Smooth muscle cell (in vitro differentiated cells): ENCODE results near the gene CCDC102A. TPM values are rescaled to one million over a fixed set of nuclear protein-coding genes. Genes with fewer than 3 reads are reported as not detected.
A peak's percentile ranks its signal among the peaks of the same experiment; 100 is the strongest.

Experiments used
- DNase-seq: peaks from one replicate; lab custom pipeline; 2025; ENCODE audit not compliant: unreplicated experiment; lab: John Stamatoyannopoulos, UW
- H2AFZ ChIP-seq: fragments of 200-600 bp; sonication (generic); 2 replicates; pipeline ENCODE4 v1.6.0; 2016; ENCODE audit warnings: antibody characterized with exemption, low read depth, mild to moderate bottlenecking
- H3F3A ChIP-seq: fragments of 200-600 bp; sonication (generic); 2 replicates; pipeline ENCODE4 v1.6.0; 2017; ENCODE audit warnings: antibody characterized with exemption, low read depth
- H3K27ac ChIP-seq: fragments of 200-600 bp; sonication (generic); 2 replicates; pipeline ENCODE4 v1.5.1; 2016; ENCODE audit warnings: low read depth, mild to moderate bottlenecking
- H3K27me3 ChIP-seq: fragments of 200-600 bp; sonication (generic); 2 replicates; pipeline ENCODE4 v1.6.1; 2016; ENCODE audit warnings: low read depth, mild to moderate bottlenecking
- H3K36me3 ChIP-seq: fragments of 200-600 bp; sonication (generic); 2 replicates; pipeline ENCODE4 v1.5.1; 2016; ENCODE audit warnings: low read depth
- H3K4me1 ChIP-seq: fragments of 200-600 bp; sonication (generic); 2 replicates; pipeline ENCODE4 v1.5.1; 2016; ENCODE audit warnings: low read depth
- H3K4me2 ChIP-seq: fragments of 200-600 bp; sonication (generic); 2 replicates; pipeline ENCODE4 v1.6.0; 2016; ENCODE audit warnings: mild to moderate bottlenecking
- H3K4me3 ChIP-seq: fragments of 200-600 bp; sonication (generic); 2 replicates; pipeline ENCODE4 v1.5.1; 2016; ENCODE audit warnings: mild to moderate bottlenecking
- H3K79me2 ChIP-seq: fragments of 200-600 bp; sonication (generic); 2 replicates; pipeline ENCODE4 v1.6.0; 2016; ENCODE audit warnings: low read depth, mild to moderate bottlenecking
- H3K9ac ChIP-seq: fragments of 200-600 bp; sonication (generic); 2 replicates; pipeline ENCODE4 v1.6.0; 2016; ENCODE audit warnings: low read depth
- H3K9me3 ChIP-seq: fragments of 200-600 bp; sonication (generic); replicated peaks from 2 replicates; pipeline ENCODE4 v1.5.1; 2016; ENCODE audit warnings: low read depth
- H4K20me1 ChIP-seq: fragments of 200-600 bp; sonication (generic); 2 replicates; pipeline ENCODE4 v1.6.0; 2016; ENCODE audit warnings: low read depth
- WGBS: methylation state at CpG from one replicate; pipeline ENCODE4 v1.1.7; 2016; ENCODE audit warnings: low lambda C conversion rate; 5-methylcytosine and 5-hydroxymethylcytosine counted together
- polyA plus RNA-seq: library from polyadenylated mRNA; unstranded; fragments of >200 nt; fragmentation: Nextera tagmentation; extraction: Ambion mirVana; gene quantifications from 2 replicates; pipeline ENCODE4 v1.2.1, GENCODE V29; 2016
- total RNA-seq: library from RNA; depleted of rRNA; stranded (reverse); fragments of >200 nt; gene quantifications from 2 replicates; pipeline ENCODE4 v1.2.3, GENCODE V29; 2014
- TF ChIP-seq, protein P1 (sequence below): fragments of 200-600 bp; sonication (generic); IDR thresholded peaks from 2 replicates; pipeline ENCODE4 v1.5.1; 2017; ENCODE audit warnings: borderline replicate concordance, mild to moderate bottlenecking, antibody characterized with exemption; ENCODE audit not compliant: insufficient read depth, poor library complexity, severe bottlenecking

The CCDC102A gene
- total and polyA plus RNA-seq, 2 experiments from 2014 or later = 10.8 to 25.3 TPM

GRCh38 chr16:57479205-57479975 is 57.0 kb downstream of the CCDC102A start:
- Histone ChIP-seq H3K27me3 (no peaks in the 10 kb centered on the region), H4K20me1 (peaks cover 72% of the 10 kb centered on the region), H3K4me2 (peak overlapping the region; percentile 83), H3K4me1 (peaks cover 30% of the 10 kb centered on the region), H3K9me3 (no peaks in the 10 kb centered on the region), H3K27ac (no peak overlapping the region), H3K9ac (no peak overlapping the region), H2AFZ (no peak overlapping the region), H3K36me3 (no peaks in the 10 kb centered on the region), H3F3A (peaks cover 14% of the 10 kb centered on the region), H3K79me2 (peaks cover 69% of the 10 kb centered on the region), H3K4me3 (peak overlapping the region; percentile 43)
- TF ChIP-seq, protein P1, sequence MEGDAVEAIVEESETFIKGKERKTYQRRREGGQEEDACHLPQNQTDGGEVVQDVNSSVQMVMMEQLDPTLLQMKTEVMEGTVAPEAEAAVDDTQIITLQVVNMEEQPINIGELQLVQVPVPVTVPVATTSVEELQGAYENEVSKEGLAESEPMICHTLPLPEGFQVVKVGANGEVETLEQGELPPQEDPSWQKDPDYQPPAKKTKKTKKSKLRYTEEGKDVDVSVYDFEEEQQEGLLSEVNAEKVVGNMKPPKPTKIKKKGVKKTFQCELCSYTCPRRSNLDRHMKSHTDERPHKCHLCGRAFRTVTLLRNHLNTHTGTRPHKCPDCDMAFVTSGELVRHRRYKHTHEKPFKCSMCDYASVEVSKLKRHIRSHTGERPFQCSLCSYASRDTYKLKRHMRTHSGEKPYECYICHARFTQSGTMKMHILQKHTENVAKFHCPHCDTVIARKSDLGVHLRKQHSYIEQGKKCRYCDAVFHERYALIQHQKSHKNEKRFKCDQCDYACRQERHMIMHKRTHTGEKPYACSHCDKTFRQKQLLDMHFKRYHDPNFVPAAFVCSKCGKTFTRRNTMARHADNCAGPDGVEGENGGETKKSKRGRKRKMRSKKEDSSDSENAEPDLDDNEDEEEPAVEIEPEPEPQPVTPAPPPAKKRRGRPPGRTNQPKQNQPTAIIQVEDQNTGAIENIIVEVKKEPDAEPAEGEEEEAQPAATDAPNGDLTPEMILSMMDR = no peak
- 31% methylated on average over 35 of the region's 36 CpGs for WGBS
- DNase-seq = no peak

DNA sequence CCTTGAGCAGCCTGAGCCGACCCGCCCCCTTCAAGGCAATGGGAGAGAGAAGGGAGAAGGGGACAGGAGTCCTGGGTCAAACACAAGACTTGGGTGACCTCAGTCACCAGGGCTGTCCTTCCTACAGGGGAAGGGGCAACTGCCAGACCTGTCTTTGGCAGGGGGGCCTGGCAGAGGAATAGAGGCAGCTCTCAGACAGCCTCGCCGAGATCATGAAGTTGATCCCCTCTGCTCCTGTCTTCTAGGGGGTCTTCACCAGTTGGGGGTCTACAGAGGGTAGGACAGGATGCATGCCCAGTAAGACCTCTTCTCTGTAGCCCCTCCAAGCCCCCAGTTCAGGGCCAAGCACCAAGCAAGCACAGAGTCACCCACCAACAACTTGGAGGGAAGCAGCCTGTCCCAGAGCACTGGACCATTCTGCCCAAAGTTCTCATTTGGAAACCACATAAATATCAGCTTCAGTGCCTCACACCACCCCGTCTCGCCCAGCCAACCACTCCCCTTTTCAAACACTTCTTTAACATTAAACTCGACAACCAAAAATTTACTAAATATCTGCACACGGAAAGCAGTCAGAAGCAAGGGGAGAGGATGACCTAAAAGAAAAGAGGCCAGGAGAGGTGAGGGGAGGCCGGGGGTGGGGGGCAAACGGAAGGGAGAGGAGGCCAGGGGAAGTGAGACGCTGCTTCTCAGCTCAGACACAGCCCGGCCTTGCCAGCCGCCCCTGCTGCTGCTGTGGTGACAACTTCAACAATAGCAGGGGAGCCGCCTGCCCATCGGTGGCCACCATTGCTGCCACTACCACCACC is 57.8 kb downstream of the CCDC102A start:
- TF ChIP-seq, protein P1 = no peak
- Histone ChIP-seq H3K27ac (no peak overlapping the region), H3K36me3 (no peaks in the 10 kb centered on the region), H3K4me1 (peaks cover 30% of the 10 kb centered on the region), H3K9me3 (no peaks in the 10 kb centered on the region), H3F3A (peaks cover 14% of the 10 kb centered on the region), H3K4me2 (peak overlapping the region; percentile 83), H3K9ac (no peak overlapping the region), H3K4me3 (peak overlapping the region; percentile 43), H3K27me3 (no peaks in the 10 kb centered on the region), H2AFZ (no peak overlapping the region), H3K79me2 (peaks cover 63% of the 10 kb centered on the region), H4K20me1 (peaks cover 70% of the 10 kb centered on the region)
- no peak for DNase-seq
- WGBS = 65% methylated on average over 15 of the region's 15 CpGs

DNA sequence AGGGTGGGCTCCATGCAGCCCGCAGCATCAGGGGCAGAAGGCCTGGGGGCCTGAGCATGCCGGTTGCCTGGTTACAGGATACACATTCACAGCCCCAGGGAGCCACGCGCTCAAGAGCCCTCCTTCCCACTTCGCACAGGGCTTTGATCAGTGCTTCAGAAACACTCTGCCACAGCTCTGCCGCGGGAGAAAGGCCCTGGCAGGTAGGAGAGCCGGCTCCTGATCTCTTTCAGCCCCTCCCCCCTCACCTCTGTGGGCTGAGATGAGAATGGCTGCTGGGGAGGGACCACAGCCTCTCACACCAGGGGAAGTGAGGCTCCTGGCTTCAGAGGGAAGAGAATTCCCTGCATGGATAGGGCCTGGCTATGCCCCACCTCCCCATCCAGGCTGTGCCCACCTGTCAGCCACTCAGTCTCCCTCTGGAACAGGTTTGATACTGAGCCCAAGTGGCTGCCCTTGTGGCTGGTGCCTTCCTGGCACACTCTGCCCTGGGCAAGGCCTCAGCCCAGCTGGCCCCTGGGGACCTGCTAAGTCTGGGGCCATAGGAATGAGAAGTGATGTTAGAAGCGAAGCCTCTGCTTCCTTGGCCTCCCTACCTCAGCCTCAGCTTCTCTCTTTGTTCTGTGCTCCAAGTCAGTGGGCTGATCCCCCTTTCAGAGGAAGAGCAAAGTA is 58.7 kb downstream of the CCDC102A start:
- no peaks in the 10 kb centered on the region for H3K36me3 ChIP-seq
- H3K27ac ChIP-seq = no peak overlapping the region
- H3F3A ChIP-seq = peaks cover 14% of the 10 kb centered on the region
- no peak for DNase-seq
- no peak overlapping the region for H3K4me2 ChIP-seq
- TF ChIP-seq, protein P1 = no peak
- H3K27me3 ChIP-seq = no peaks in the 10 kb centered on the region
- H3K4me1 ChIP-seq = peaks cover 30% of the 10 kb centered on the region
- peaks cover 65% of the 10 kb centered on the region for H4K20me1 ChIP-seq
- H3K9ac ChIP-seq = no peak overlapping the region
- H3K4me3 ChIP-seq = no peak overlapping the region
- no peaks in the 10 kb centered on the region for H3K9me3 ChIP-seq
- peaks cover 53% of the 10 kb centered on the region for H3K79me2 ChIP-seq
- no peak overlapping the region for H2AFZ ChIP-seq
- WGBS = 51% methylated on average over 9 of the region's 9 CpGs
